Activated T-helper 2 cell treated with anti-CD3 and anti-CD28 coated beads, Interferon-gamma antibody, Interleukin-2, Interleukin-4, amounts not matched to agents 10 μg/mL and 5 μg/mL and 100 μg/mL, durations not matched to agents 14 hours and 24 hours and 36 hours (primary cell): Measurements from ENCODE around the gene CTCF. TPM values are rescaled to one million over a fixed set of nuclear protein-coding genes. Genes with fewer than 3 reads are reported as not detected.

Experiments used
- DNase-seq: peaks from one replicate; pipeline ENCODE4 v3.0.0; 2021; ENCODE audit warnings: low spot score
- H3K27ac Mint-ChIP-seq: one replicate; pipeline ENCODE4 v1.8.0; 2021; ENCODE audit warnings: mixed read lengths
- H3K27me3 Mint-ChIP-seq: one replicate; pipeline ENCODE4 v1.8.0; 2021; ENCODE audit warnings: low read depth, mixed read lengths
- H3K36me3 Mint-ChIP-seq: one replicate; pipeline ENCODE4 v1.8.0; 2021; ENCODE audit warnings: low read depth, mixed read lengths
- H3K4me1 Mint-ChIP-seq: one replicate; pipeline ENCODE4 v1.8.0; 2021; ENCODE audit warnings: low read depth, mixed read lengths
- H3K4me3 Mint-ChIP-seq: one replicate; pipeline ENCODE4 v1.8.0; 2021; ENCODE audit warnings: low read depth, mild to moderate bottlenecking, moderate library complexity, mixed read lengths
- H3K9me3 Mint-ChIP-seq: one replicate; pipeline ENCODE4 v1.8.0; 2021; ENCODE audit warnings: mixed read lengths
- intact Hi-C: fragments of 100-400 bp; cut with micrococcal nuclease; formaldehyde crosslinking; loops from one replicate; pipeline ENCODE4 v1.15.1; 2023
- total RNA-seq: library from RNA; stranded (reverse); gene quantifications from 2 replicates; pipeline ENCODE4 v1.2.3, GENCODE V29; 2022

Gene CTCF
- total RNA-seq, 1 donor from 2014 or later = 59.7 TPM

DNA sequence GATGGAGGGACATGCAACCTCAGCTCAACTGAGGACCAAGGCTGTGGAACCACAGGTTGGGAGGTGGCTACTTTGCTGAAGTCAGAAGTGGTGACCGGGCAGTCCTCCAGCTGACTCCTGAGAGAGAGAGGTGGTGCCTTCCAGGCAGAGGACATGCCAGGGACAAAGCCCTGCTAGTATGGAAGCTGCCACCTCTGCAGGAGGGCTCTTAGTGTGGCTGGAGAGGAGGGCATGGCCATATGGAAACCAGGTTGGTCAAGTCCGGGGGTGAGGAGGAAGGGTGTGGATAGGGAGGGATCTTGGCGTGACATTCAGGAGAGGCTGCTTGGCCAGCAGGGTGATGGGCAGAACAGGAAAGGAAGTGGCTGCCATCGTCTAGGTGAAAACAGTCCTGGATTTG, 110.0 kb downstream of the CTCF start:
- DNase-seq = no peak
- Mint-ChIP-seq H3K27ac (no peak overlapping the region), H3K9me3 (no peaks in the 10 kb centered on the region), H3K36me3 (peaks cover 4% of the 10 kb centered on the region), H3K4me1 (peaks cover 6% of the 10 kb centered on the region), H3K27me3 (no peaks in the 10 kb centered on the region), H3K4me3 (no peak overlapping the region)
- intact Hi-C loops = no loop called here

DNA sequence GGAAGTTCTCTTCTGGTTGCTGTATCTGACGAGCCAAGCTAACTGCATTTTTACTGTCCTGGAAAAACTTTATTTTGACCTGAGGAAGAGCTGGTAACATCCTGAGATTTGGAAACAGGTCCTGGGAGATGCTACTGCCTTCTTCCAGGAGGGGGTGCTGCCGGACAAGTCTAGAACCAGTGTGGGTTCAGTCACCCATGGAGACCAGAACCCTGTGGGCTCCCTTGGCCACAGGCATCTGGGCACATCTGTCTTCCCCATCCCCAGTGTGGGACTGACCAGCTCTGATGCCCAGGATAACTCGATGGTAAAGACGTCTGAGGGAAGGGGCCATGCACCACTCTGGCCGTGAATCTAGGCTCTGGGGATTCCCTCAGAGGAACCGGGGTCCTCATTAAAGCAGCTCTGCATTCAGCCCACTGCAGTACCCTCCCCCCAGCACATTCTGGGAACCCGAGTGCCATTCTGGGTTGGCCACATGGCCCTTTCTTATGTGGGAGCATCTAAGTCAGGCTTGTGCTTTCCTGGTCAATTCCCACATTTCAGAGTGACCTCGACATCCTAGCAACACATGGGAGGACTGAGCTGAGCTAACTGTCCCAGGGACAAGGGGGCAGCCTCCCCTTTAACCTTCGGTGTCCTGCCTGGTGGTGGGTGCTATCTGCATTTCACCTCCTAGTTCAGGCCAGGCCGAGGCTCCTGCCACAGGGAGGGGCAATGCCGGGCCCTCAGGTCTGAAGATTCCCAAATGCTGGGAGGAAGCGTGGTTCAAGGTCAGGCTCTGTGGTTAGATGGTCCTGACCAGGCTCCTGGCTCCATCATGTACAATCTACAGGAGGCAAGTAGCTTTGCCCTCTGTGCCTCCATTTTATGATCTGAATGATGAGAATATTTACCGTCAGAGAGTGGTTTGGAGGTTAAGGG, 110.7 kb downstream of the CTCF start:
- H3K4me1 Mint-ChIP-seq = peaks cover 3% of the 10 kb centered on the region
- no peaks in the 10 kb centered on the region for H3K27me3 Mint-ChIP-seq
- no peak overlapping the region for H3K4me3 Mint-ChIP-seq
- intact Hi-C loops = no loop called here
- no peak overlapping the region for H3K27ac Mint-ChIP-seq
- no peak for DNase-seq
- peaks cover 4% of the 10 kb centered on the region for H3K36me3 Mint-ChIP-seq
- no peaks in the 10 kb centered on the region for H3K9me3 Mint-ChIP-seq

GRCh38 chr16:67673712-67674580, 111.6 kb downstream of the CTCF start:
- Mint-ChIP-seq H3K27me3 (no peaks in the 10 kb centered on the region), H3K4me3 (no peak overlapping the region), H3K27ac (no peak overlapping the region), H3K36me3 (peaks cover 4% of the 10 kb centered on the region), H3K9me3 (no peaks in the 10 kb centered on the region), H3K4me1 (peaks cover 2% of the 10 kb centered on the region)
- intact Hi-C loops = no loop called here
- DNase-seq = no peak

DNA sequence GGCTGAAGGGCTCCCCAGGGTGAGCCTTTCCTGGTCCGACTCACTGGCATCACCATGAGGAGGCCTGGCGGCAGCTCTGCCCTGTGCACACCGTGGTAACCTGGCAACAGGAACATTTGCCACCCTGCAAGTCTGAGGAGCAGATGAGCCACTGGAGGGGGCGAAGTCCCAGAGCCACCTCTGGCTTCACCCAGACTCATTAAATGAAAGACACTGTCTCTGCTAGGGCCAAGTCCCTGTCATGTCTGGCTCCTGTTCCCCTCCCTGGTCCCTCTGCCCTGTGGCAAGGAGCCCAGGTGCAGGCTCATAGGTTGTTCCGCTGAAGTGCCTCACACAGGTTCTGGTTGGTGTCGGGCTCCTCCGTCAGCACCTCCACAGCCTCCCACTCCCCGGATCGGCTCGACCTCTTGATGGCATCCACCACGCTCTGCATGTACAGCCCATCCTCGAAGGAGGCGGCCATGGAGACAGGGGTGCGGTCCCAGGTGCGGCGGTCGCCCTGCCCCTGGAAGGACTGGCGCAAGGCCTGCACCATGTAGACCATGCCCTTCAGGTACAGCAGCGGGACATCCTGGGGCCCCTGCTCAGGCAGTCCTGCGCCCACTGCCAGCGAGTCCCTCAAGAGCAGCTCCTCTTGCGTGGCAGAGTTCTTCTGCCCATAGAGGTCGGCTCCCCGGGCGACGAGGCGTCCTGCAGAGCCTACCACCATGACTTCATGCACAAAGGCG, 112.7 kb downstream of the CTCF start:
- peaks cover 4% of the 10 kb centered on the region for H3K36me3 Mint-ChIP-seq
- intact Hi-C loops = no loop called here

GRCh38 chr16:67675579-67675935, 113.2 kb downstream of the CTCF start:
- no peaks in the 10 kb centered on the region for H3K9me3 Mint-ChIP-seq

More for the DNA sequence above, 112.7 kb downstream of the CTCF start:
- H3K9me3 Mint-ChIP-seq = no peaks in the 10 kb centered on the region
- no peaks in the 10 kb centered on the region for H3K27me3 Mint-ChIP-seq
- no peak overlapping the region for H3K27ac Mint-ChIP-seq
- peaks cover 2% of the 10 kb centered on the region for H3K4me1 Mint-ChIP-seq
- no peak for DNase-seq
- H3K4me3 Mint-ChIP-seq = no peak overlapping the region

DNA sequence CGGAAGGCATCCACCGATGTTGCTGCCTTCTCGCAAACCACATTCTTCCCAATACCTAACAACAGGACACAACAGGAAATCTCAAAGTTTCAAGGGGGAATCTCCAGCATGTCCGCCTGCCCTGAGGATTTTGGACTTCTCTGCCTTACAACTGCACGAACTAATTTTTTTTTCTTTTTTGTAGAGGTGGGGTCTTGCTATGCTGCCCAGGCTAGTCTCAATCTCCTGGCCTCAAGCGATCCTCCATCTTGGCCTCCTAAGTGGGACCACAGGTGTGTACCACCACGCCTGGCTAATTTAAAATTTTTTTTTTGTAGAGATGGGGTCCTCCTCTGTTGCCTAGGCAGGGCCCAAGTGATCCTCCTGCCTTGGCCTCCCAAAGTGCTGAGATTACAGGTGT, 113.7 kb downstream of the CTCF start:
- intact Hi-C loops = no loop called here
- no peak for DNase-seq
- peaks cover 4% of the 10 kb centered on the region for H3K36me3 Mint-ChIP-seq
- H3K4me1 Mint-ChIP-seq = peaks cover 2% of the 10 kb centered on the region
- H3K27me3 Mint-ChIP-seq = no peaks in the 10 kb centered on the region
- no peak overlapping the region for H3K4me3 Mint-ChIP-seq
- H3K9me3 Mint-ChIP-seq = no peaks in the 10 kb centered on the region
- H3K27ac Mint-ChIP-seq = no peak overlapping the region

More at GRCh38 chr16:67675579-67675935, 113.2 kb downstream of the CTCF start:
- peaks cover 2% of the 10 kb centered on the region for H3K4me1 Mint-ChIP-seq
- peaks cover 4% of the 10 kb centered on the region for H3K36me3 Mint-ChIP-seq
- H3K27ac Mint-ChIP-seq = no peak overlapping the region
- intact Hi-C loops = no loop called here
- H3K4me3 Mint-ChIP-seq = no peak overlapping the region
- no peak for DNase-seq
- no peaks in the 10 kb centered on the region for H3K27me3 Mint-ChIP-seq

DNA sequence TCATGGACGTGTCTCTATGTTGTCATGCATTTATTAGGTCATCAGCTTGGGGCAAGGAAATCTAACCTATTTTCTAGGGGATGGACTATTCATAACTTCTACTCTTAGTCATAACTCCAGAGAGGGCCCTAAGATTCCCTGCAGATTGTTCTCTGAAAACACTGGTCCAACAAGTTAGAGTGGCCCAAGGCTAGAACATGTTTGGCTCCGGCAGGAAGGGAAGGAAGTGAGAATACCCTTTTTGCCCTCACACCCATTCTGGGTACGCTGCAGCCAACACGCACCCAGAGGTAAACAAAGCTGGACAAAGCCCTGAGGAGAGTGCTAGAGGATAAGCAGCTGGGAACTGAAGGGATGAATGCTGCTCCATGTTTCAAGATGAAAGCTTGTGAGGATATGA, 114.2 kb downstream of the CTCF start:
- peaks cover 4% of the 10 kb centered on the region for H3K36me3 Mint-ChIP-seq
- H3K4me1 Mint-ChIP-seq = peaks cover 2% of the 10 kb centered on the region
- no peaks in the 10 kb centered on the region for H3K9me3 Mint-ChIP-seq
- intact Hi-C loops = no loop called here
- no peak overlapping the region for H3K27ac Mint-ChIP-seq
- no peak for DNase-seq
- H3K27me3 Mint-ChIP-seq = no peaks in the 10 kb centered on the region
- no peak overlapping the region for H3K4me3 Mint-ChIP-seq

GRCh38 chr16:67676939-67677338, 114.6 kb downstream of the CTCF start:
- intact Hi-C loops = no loop called here
- Mint-ChIP-seq H3K27me3 (no peaks in the 10 kb centered on the region), H3K36me3 (peaks cover 4% of the 10 kb centered on the region), H3K4me3 (no peak overlapping the region), H3K4me1 (peaks cover 2% of the 10 kb centered on the region), H3K27ac (no peak overlapping the region), H3K9me3 (no peaks in the 10 kb centered on the region)
- DNase-seq = no peak

DNA sequence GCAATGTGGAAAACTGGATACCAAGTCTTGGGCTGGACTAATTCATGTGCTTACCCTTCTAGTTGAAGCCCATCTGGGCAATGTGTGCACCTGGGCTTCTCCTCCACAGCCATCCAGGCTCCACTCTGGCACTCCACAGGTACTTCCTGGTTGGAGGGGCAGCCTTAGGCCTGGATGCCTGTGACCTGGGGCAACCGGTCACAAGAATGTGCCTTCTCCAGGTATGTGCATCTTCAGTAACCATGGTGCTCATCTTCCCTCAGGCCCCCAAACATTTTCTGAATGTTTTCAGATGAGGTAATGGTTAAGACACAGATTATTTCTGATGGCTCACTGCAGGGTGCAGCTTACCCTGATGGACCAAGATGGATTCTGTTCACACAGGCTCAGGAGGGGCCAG, 115.4 kb downstream of the CTCF start:
- H3K36me3 Mint-ChIP-seq = peaks cover 8% of the 10 kb centered on the region
- H3K27me3 Mint-ChIP-seq = no peaks in the 10 kb centered on the region
- H3K9me3 Mint-ChIP-seq = no peaks in the 10 kb centered on the region
- intact Hi-C loops = no loop called here
- DNase-seq = no peak
- H3K4me3 Mint-ChIP-seq = no peak overlapping the region
- H3K4me1 Mint-ChIP-seq = no peaks in the 10 kb centered on the region
- no peak overlapping the region for H3K27ac Mint-ChIP-seq

GRCh38 chr16:67678354-67679023, 116.2 kb downstream of the CTCF start:
- no peak for DNase-seq
- no peaks in the 10 kb centered on the region for H3K4me1 Mint-ChIP-seq
- H3K27ac Mint-ChIP-seq = no peak overlapping the region
- H3K4me3 Mint-ChIP-seq = no peak overlapping the region
- H3K27me3 Mint-ChIP-seq = no peaks in the 10 kb centered on the region
- H3K36me3 Mint-ChIP-seq = peaks cover 11% of the 10 kb centered on the region
- no peaks in the 10 kb centered on the region for H3K9me3 Mint-ChIP-seq
- intact Hi-C loops = no loop called here

GRCh38 chr16:67679935-67680897, 117.9 kb downstream of the CTCF start:
- intact Hi-C loops = no loop called here
- no peak overlapping the region for H3K27ac Mint-ChIP-seq
- no peaks in the 10 kb centered on the region for H3K27me3 Mint-ChIP-seq
- H3K9me3 Mint-ChIP-seq = no peaks in the 10 kb centered on the region
- no peaks in the 10 kb centered on the region for H3K4me1 Mint-ChIP-seq
- DNase-seq = no peak
- peaks cover 14% of the 10 kb centered on the region for H3K36me3 Mint-ChIP-seq
- H3K4me3 Mint-ChIP-seq = no peak overlapping the region
